Suprapubic skin (tissue), 4 donors: Measurements from ENCODE around the gene CCDC68.

Experiments
- CTCF ChIP-seq, 2 donors: fragments of 200-600 bp in 1 of 2; fragments of 450-650 bp in 1 of 2; sonication (generic) in 1 of 2; IDR thresholded peaks; one replicate each; pipeline ENCODE4 v1.5.1; 2016 to 2019; ENCODE audit warnings: antibody characterized with exemption in 2 of 2, mild to moderate bottlenecking in 1 of 2, moderate library complexity in 1 of 2
- EP300 ChIP-seq: sonication (generic); formaldehyde crosslinking; IDR thresholded peaks from one replicate; pipeline ENCODE4 v1.6.1; 2017; ENCODE audit warnings: antibody characterized with exemption
- POLR2A ChIP-seq, 2 donors: fragments of 450-650 bp; IDR thresholded peaks; one replicate each; pipeline ENCODE4 v1.6.1; 2017; ENCODE audit warnings: antibody characterized with exemption in 2 of 2, mild to moderate bottlenecking in 2 of 2, moderate library complexity in 2 of 2
- POLR2AphosphoS5 ChIP-seq, 3 donors: sonication (generic); formaldehyde crosslinking; IDR thresholded peaks; one replicate each; pipeline ENCODE4 v1.6.1; 2017; ENCODE audit warnings: antibody characterized with exemption in 3 of 3

- TF ChIP-seq CTCF (IDR thresholded peaks at IDR 0.05) (no peak), POLR2A (IDR thresholded peaks at IDR 0.05) (no peak), POLR2AphosphoS5 (IDR thresholded peaks at IDR 0.05) (no peak), EP300 (no peak)
Observed at GRCh38 chr18:54960197-54960596, 936 bp upstream of the CCDC68 start.
